ENCODE results near the gene PRKAG1.

Gene PRKAG1

GRCh38 chr12:48980389-48980952 is 38.1 kb downstream of the PRKAG1 start:
- peak; percentile 65 for DNase-seq

- DNase-seq: peak; percentile 37
These were observed 38.8 kb downstream of the PRKAG1 start for GRCh38 chr12:48979602-48980388.

DNA sequence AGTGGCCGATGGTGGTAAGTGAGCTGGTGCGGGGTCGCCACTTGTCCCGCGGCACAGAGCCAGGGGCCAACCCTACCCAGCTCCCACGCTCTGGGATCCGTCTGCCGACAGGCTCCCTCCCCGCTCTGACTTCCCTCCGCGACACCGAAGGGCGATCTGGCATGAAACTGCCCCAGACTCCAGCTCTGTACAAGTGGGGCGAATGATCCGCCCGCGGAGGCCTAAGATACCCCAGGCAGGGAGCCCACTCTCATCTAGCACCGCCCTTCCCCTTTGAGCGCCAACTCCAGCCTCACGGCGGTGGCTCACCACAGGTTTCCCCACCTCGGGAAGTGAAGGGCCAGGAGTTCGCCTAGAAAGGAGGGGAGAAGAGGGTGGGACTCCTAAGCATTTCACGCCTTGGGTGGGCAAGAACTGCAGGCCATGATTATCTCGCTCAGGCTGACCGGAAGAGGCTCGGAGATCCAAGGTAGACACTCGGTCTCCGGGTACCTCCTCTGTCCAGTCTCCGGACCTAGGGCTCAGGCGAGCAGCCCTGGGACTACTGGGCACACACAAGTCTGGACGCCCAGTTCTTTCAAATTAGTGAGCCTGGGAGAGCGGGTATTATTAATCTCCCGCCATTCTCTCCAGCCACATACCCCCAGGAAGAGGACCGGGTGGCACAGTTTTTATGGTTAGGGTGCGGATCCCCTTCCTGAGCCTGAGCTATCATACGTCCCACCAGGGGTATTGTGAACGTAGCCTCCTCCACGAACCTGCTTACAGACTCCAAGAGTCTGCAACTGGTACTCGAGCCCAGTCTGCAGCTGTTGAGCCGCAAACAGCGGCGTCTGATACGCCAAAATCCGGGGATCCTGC is 39.6 kb downstream of the PRKAG1 start:
- DNase-seq: no peak

- no peak for DNase-seq
These were observed 40.3 kb downstream of the PRKAG1 start, which contains the start of gene WNT1 for GRCh38 chr12:48978291-48978740. WNT1 (plus strand) TSS chr12:48978322; CDS start chr12:48978651, 329 bp downstream.

DNA sequence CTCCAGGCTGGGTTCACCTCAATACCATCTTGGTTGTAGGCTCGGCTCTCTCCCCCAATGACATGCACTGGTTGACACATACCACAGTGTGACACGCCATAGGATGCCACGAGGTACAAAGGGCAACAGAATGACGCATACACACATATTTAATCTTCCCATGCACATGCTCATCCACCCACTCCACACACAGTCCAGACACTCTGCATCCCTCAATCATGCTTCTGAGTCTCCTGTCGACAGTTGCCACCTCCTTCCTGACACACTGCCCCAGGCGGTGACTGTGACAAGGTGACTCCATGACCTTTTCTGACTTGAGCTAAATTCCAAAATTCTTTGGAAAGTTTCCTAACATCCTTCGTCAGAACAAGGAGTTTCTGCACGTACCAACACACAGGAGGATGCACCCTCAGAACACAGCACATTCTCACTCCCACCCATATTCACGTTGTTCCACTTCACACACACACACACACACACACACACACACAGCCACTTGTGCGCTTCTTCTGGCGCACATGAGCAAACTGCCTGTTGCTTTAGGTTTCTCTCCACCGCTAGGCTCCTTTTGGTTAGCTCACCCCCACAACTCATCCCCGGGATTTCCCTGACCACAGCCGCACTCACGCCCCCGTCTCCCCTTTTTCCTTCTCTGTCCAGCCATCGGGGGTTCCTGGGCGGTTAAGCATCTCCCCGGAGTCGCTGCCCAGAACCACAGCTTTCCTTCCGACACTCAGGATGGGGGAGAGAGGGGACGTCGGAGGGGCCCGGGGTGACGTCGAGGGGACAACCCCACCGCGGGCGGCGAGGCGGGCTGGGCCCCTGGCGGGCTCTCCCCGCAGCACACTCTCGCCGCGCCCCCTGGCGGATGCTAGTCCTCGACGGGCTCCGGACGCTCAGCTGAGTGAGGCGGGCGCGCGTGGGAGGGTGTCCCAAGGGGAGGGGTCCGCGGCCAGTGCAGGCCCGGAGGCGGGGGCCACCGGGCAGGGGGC is 41.0 kb downstream of the PRKAG1 start:
- DNase-seq: peak; percentile 80

- peak; percentile 61 for DNase-seq
These were observed 44.5 kb downstream of the PRKAG1 start for GRCh38 chr12:48973941-48974673.

DNA sequence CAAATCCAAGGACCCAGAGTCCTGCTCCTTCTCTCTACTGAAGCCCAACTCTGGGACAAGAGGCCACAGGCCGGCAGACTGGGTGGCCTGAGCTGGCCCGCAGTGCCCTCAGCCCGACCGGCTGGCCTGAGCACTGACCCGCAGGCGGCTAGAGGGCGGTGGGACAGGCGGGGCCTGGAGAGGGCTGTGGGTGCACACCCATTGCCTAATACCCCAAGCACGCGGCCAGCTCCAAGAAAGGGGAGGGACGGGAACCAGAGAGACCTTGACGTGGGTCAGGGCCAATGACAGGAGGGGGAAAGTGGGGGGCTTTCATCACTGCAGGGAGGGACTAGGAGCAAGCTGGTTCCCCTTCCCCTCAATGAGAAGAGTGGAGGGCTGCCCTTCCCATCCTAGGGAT is 45.0 kb downstream of the PRKAG1 start:
- no peak for DNase-seq

DNA sequence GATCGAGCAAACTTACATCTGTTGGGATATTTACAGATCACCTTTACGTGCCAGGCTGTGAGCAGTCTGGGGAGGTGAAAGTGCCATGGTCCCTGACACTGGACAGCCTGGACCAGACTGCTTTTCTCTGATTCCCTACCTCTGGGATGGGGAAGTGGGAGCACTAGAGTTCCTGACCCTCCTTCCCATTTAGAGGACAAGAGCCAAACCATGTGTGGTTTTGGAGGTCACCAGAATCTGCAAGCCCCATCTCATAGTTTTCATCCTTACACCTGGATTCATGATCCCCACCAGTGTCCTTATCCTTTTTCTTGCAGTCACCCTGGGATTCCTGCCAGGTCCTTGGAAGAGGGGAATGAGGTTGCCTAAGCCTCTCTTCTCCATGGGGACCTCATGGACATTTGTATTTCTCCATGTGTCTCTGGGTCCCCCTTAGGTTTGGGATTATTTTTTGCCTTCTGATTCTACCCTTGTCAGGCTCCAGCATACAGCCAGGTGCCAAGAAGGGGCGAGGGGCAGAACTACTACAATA is 45.6 kb downstream of the PRKAG1 start:
- DNase-seq: no peak

- DNase-seq: peak; percentile 48
These were observed 46.2 kb downstream of the PRKAG1 start for GRCh38 chr12:48972213-48972951.

GRCh38 chr12:48970702-48971334 is 47.8 kb downstream of the PRKAG1 start:
- no peak for DNase-seq

DNA sequence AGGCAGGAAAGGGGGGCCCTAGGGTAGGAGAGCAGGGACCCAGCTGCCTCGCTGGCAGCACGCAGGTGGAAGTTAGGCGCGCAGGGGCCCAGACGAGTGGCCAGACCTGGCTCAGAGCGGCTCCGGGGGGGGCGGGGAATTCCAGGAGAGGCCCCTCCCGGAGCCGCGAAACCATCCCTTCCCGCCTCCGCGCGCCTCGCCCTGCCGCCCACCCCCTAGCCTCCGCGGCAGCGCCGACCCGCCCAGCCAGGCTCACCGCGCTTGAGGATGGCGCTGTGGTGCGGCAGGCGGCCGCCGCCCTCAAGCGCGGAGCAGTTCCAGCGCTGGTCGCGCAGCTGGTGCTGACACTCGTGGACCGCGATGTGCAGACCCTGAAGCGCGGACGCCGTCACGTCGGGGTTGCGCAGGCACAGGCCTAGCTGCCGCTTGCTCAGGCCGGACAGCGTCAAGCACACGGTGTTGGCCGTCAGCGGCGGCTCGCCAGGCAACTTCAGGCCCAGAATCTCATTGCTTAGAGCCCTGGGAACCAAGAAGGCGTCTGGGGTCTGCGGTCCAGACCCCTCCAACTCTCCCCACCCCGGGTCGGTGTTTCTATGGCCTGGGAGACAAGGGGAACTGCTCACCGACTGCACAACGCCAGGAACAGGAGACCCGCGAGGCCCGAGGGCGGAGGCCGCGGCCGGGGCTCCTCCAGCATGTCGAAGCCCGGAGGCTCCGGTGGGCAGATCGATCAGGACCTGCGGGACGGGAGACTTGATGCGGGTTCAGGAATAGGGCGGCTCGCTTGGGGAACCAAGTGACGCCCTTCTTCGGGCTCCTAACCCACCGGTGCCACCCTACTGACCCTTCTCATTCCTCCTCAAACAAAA is 48.5 kb downstream of the PRKAG1 start:
- DNase-seq: peak; percentile 37

GRCh38 chr12:48969160-48969771 is 49.3 kb downstream of the PRKAG1 start:
- DNase-seq: no peak

- DNase-seq: no peak
These were observed 50.1 kb downstream of the PRKAG1 start for GRCh38 chr12:48968467-48968866.

DNA sequence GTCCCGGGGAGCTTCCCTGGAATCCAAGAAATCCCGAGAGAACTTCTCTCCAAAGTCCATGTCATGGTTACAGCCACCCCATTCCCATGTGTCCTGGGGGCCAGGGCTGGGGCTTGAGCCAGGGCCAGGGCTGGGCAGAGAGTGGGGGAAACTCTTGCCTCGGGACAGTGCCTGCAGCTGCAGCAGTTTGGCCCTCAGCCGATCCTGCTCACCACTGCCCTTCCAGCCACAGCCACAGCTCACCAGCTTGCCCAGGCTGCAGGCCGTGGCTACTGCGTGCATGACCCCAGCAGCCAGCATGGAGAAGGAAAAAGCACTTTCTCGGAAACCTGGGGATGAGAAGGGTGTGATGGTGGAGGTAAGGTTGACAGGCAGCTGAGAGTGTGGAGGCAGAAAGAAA is 50.6 kb downstream of the PRKAG1 start:
- DNase-seq: no peak

- DNase-seq: no peak
These were observed 52.2 kb downstream of the PRKAG1 start for GRCh38 chr12:48966177-48966895.

- no peak for DNase-seq
These were observed 53.2 kb downstream of the PRKAG1 start for GRCh38 chr12:48965298-48965838.

- no peak for DNase-seq
These were observed 56.8 kb downstream of the PRKAG1 start for GRCh38 chr12:48961801-48962200.

Measured in hematopoietic multipotent progenitor cell treated with erythropoietin and hydrocortisone succinate and interleukin-3 and kit ligand, for 6 days (in vitro differentiated cells).